ENCODE data around the gene MRPL46. TPM values are rescaled to one million over a fixed set of nuclear protein-coding genes. Genes with fewer than 3 reads are reported as not detected.

Gene MRPL46
- total and polyA plus RNA-seq, 2 of the 8 experiments (the other 6 are each of a cell fraction or from before 2014, with no cell fraction given) = 17.2 to 24.5 TPM

DNA sequence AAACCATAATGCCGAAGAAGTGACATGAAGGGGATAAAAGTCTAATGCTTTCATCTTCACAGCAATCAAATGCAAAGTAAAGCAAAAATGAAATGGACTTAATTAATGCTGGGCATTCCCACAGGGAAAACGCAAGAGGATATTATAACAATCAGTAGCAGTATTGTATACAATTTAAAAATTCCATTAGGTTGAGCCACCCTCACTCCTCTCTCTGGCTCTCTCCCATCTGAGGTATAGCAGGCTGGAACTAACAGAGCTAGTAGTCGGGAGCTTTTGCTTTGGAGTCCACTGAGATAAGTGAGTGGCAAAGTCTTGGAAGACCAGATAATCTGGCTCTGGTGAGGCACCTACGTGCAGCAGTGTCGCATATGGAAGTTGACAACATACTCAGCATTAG is 45.4 kb upstream of the MRPL46 start (continued):
- TF ChIP-seq, protein P1, sequence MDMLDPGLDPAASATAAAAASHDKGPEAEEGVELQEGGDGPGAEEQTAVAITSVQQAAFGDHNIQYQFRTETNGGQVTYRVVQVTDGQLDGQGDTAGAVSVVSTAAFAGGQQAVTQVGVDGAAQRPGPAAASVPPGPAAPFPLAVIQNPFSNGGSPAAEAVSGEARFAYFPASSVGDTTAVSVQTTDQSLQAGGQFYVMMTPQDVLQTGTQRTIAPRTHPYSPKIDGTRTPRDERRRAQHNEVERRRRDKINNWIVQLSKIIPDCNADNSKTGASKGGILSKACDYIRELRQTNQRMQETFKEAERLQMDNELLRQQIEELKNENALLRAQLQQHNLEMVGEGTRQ (IDR thresholded peaks at IDR 0.05; ENCODE audit: low read length) = no peak
- TF ChIP-seq CHD2 (IDR thresholded peaks at IDR 0.05; ENCODE audit: low read length) = no peak
- TF ChIP-seq, protein P2, sequence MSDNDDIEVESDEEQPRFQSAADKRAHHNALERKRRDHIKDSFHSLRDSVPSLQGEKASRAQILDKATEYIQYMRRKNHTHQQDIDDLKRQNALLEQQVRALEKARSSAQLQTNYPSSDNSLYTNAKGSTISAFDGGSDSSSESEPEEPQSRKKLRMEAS (IDR thresholded peaks at IDR 0.05) = no peak

Measured in H1 (cell line).